Ascending aorta (tissue), 2 donors: ENCODE measurements around the gene CST6. TPM values are rescaled to one million over a fixed set of nuclear protein-coding genes. Genes with fewer than 3 reads are reported as not detected.

ENCODE experiments used
- DNase-seq, 2 donors: peaks; one replicate each; pipeline ENCODE4 v3.0.0-alpha.2; 2019; ENCODE audit warnings: low spot score in 2 of 2
- H3K27ac ChIP-seq, 2 donors: fragments of 200-600 bp; sonication (generic); one replicate each; pipeline ENCODE4 v1.5.1; 2016 to 2017; ENCODE audit warnings: mild to moderate bottlenecking in 1 of 2
- H3K27me3 ChIP-seq: fragments of 200-600 bp; sonication (generic); one replicate; pipeline ENCODE4 v1.5.1; 2017
- H3K36me3 ChIP-seq, 2 donors: fragments of 200-600 bp; sonication (generic); one replicate each; pipeline ENCODE4 v1.5.1; 2016
- H3K4me1 ChIP-seq, 2 donors: fragments of 200-600 bp; sonication (generic); one replicate each; pipeline ENCODE4 v1.5.1; 2016 to 2017; ENCODE audit warnings: mild to moderate bottlenecking in 1 of 2
- H3K4me3 ChIP-seq, 2 donors: fragments of 200-600 bp; sonication (generic); one replicate each; pipeline ENCODE4 v1.5.1; 2016 to 2017; ENCODE audit warnings: mild to moderate bottlenecking in 1 of 2
- H3K9me3 ChIP-seq, 2 donors: fragments of 200-600 bp; sonication (generic); one replicate each; pipeline ENCODE4 v1.5.1; 2016
- intact Hi-C: fragments of 100-400 bp; cut with DNase I; formaldehyde crosslinking; loops from one replicate; pipeline ENCODE4 v1.15.1; 2023
- total RNA-seq: library from RNA; depleted of rRNA; stranded (reverse); fragments of >200 nt; gene quantifications from one replicate; pipeline ENCODE4 v1.1.0, GENCODE V29; 2016
- TF ChIP-seq, protein P1 (sequence below), 3 experiments: fragments of 200-600 bp in 2 of 3; fragments of 450-650 bp in 1 of 3; sonication (generic) in 2 of 3; IDR thresholded peaks; one replicate each; pipeline ENCODE4 v1.5.1; 2016 to 2019; ENCODE audit warnings: antibody characterized with exemption in 3 of 3, mild to moderate bottlenecking in 1 of 3, moderate library complexity in 1 of 3

The CST6 gene
- total RNA-seq, 1 donor from 2014 or later = 4.4 TPM

DNA sequence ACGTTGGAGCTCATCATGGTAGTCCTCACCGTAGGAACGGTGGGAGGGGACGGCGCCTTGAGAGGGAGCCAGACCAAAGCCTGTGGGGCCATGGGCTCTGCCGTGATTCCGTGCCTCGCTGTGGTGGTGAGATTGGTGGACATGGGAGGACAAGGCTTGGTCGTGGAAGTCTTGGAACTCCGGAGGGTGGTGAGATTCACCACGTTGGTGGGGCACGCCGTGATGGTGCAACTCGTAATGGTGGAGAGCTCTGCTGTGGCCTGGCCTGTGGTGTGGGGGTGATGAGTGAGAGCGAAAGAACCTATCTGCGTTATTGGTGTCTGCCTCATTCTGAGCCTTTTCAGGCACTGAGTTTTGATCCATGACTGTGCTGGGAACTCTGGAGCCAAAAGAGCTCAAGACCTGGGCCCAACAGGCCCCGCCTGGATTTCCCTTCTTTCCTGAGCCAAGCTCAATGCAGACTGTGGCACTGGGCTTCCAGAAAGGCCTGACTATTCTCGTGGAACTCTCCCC is 14.3 kb downstream of the CST6 start, which contains the start of gene CATSPER1:
CATSPER1 (minus strand) TSS at position 463 of the 513 bp plus-strand sequence; CDS start at position 363, 100 bp downstream.
- TF ChIP-seq, protein P1, sequence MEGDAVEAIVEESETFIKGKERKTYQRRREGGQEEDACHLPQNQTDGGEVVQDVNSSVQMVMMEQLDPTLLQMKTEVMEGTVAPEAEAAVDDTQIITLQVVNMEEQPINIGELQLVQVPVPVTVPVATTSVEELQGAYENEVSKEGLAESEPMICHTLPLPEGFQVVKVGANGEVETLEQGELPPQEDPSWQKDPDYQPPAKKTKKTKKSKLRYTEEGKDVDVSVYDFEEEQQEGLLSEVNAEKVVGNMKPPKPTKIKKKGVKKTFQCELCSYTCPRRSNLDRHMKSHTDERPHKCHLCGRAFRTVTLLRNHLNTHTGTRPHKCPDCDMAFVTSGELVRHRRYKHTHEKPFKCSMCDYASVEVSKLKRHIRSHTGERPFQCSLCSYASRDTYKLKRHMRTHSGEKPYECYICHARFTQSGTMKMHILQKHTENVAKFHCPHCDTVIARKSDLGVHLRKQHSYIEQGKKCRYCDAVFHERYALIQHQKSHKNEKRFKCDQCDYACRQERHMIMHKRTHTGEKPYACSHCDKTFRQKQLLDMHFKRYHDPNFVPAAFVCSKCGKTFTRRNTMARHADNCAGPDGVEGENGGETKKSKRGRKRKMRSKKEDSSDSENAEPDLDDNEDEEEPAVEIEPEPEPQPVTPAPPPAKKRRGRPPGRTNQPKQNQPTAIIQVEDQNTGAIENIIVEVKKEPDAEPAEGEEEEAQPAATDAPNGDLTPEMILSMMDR (IDR thresholded peaks at IDR 0.05) = no peak
- no peaks in the 10 kb centered on the region for H3K36me3 ChIP-seq
- H3K4me3 ChIP-seq = no peak within 1 kb of the TSS
- no peaks in the 10 kb centered on the region for H3K9me3 ChIP-seq
- no peak for DNase-seq
- H3K27me3 ChIP-seq = no peaks in the 10 kb centered on the region
- H3K4me1 ChIP-seq = peaks cover 9 to 20% of the 10 kb centered on the region in 2 donors
- intact Hi-C loops = no loop called here
- H3K27ac ChIP-seq = no peak within 1 kb of the TSS

DNA sequence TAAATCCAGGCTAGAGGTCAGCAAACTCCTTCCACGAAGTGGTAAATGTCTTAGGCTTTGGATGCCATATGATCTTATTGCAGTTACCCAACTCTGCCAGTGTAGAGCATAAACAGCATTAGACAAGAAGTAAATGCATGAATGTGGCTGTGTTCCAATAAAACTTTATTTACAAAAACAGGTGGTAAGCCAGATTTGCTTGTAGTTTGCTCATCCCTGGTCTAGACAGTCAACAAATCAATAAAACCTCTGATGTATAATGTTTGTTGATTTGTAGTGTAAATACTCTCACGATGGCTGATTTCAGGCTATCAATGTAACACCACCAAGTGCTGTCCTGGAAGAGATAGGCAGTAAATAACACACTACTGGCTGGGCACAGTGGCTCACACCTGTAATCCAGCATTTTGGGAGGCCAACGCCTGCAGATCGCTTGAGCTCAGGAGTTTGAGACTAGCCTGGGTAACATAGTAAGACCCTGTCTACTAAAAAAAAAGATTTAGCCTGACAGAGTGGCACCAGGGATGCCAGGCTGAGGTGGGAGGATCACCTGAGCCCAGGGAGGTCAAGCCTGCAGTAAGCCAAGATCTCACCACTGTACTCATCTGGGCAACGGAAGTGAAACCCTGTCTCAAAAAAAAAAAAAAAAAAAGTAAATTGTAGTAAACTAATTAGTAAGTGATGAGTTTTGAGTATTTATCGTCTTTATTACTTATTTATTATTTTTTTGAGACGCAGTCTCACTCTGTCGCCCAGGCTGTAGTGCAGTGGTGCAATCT is 21.3 kb downstream of the CST6 start:
- Histone ChIP-seq H3K4me1 (no peaks in the 10 kb centered on the region), H3K27ac (no peak overlapping the region), H3K9me3 (no peaks in the 10 kb centered on the region), H3K36me3 (no peaks in the 10 kb centered on the region), H3K4me3 (no peak overlapping the region), H3K27me3 (no peaks in the 10 kb centered on the region)
- TF ChIP-seq, protein P1 (IDR thresholded peaks at IDR 0.05) = no peak
- intact Hi-C loops = no loop called here
- DNase-seq = no peak

DNA sequence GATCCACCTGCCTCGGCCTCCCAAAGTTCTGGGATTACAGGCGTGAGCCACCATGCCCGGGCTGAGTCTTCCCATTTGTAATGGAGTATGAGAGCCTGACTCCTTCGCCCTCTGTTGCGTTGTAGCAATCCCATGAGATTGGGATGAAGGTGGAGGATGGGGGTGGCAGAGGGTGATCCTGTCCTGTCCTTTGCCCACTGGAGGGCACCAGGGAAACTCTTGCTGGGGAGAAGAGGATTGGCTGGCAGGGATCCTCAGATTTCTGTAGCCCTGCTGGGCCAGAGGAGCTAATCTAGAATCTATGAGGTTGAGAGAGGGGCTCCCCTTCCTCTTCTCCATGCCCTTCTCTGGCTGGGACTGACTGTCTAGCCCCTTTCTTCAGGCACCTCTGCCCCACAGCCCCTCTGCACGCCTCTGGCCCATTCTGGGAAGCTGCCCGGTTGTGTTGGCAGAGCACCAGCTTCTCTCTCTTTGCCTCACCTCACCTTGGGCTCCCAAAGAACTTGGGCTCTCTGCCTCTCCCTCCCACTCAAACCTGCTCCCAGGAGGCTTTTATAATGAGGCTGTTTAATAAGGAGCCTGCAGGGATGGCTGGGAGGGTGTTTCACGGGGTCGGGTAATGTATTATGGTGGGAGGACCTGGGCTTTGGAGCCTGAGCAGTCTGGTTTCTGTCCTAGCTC is 24.0 kb downstream of the CST6 start:
- H3K36me3 ChIP-seq = no peaks in the 10 kb centered on the region
- TF ChIP-seq, protein P1 (IDR thresholded peaks at IDR 0.05) = no peak
- DNase-seq = no peak
- intact Hi-C loops = no loop called here
- H3K27ac ChIP-seq = no peak overlapping the region
- no peaks in the 10 kb centered on the region for H3K4me1 ChIP-seq
- H3K4me3 ChIP-seq = no peak overlapping the region
- H3K27me3 ChIP-seq = no peaks in the 10 kb centered on the region
- no peaks in the 10 kb centered on the region for H3K9me3 ChIP-seq

DNA sequence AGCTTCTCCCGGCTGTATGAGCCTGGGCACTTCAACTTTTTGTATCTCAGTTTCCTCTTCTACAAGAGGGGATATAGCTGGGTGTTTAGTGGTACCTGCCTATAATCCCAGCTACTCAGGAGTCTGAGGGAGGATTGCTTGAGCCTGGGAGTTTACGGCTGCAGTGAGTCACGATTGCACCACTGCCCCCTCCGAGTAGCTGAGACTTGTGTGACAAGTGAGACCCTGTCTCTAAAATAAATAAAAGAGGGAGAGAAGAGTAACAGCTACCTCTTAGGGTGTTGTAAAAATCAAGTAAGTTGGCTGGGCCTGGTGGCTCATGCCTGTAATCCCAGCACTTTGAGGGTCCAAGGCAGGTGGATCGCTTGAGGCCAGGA is 24.5 kb downstream of the CST6 start:
- no peaks in the 10 kb centered on the region for H3K9me3 ChIP-seq
- no peak overlapping the region for H3K4me3 ChIP-seq
- no peaks in the 10 kb centered on the region for H3K36me3 ChIP-seq
- intact Hi-C loops = no loop called here
- no peak for DNase-seq
- H3K4me1 ChIP-seq = no peaks in the 10 kb centered on the region
- TF ChIP-seq, protein P1 (IDR thresholded peaks at IDR 0.05) = no peak
- H3K27me3 ChIP-seq = no peaks in the 10 kb centered on the region
- H3K27ac ChIP-seq = no peak overlapping the region

DNA sequence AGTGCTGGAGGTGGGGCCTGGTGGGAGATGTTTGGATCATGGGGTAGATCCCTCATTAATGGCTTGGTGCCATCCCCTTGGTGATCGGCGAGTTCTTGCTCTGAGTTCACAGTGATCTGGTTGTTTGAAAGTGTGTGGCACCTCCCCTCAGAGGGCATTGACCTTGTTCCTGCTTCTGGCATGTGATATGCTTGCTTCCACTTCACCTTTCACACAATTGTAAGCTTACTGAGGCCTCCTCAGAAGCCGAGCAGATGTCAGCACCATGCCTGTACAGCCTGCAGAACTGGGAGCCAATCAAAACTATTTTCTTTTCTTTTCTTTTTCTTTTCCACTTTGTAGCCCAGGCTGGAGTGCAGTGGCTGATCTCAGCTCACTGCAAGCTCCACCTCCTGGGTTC is 25.5 kb downstream of the CST6 start:
- intact Hi-C loops = no loop called here
- H3K27me3 ChIP-seq = no peaks in the 10 kb centered on the region
- no peak overlapping the region for H3K27ac ChIP-seq
- no peak for DNase-seq
- H3K36me3 ChIP-seq = no peaks in the 10 kb centered on the region
- no peaks in the 10 kb centered on the region for H3K4me1 ChIP-seq
- H3K4me3 ChIP-seq = no peak overlapping the region
- no peaks in the 10 kb centered on the region for H3K9me3 ChIP-seq
- TF ChIP-seq, protein P1 (IDR thresholded peaks at IDR 0.05) = no peak
